OCI-LY3 (cell line): ENCODE data around the gene SLC22A4.

ENCODE experiments used
- H2AFZ ChIP-seq: fragments of 200-600, 300-600 bp; shearing (Covaris generic); 2 replicates; pipeline ENCODE4 v1.6.0; 2014; ENCODE audit warnings: antibody characterized with exemption, low read depth, low read length
- H3K27ac ChIP-seq: fragments of 200-600, 300-600 bp; sonication (generic); 2 replicates; pipeline ENCODE4 v1.5.1; 2014; ENCODE audit warnings: mild to moderate bottlenecking, low read length, moderate library complexity, mixed read lengths
- H3K27me3 ChIP-seq: fragments of 200-600, 300-600 bp; sonication (generic); 2 replicates; pipeline ENCODE4 v1.6.1; 2014; ENCODE audit warnings: low read depth, low read length, mixed read lengths
- H3K36me3 ChIP-seq: fragments of 200-600, 300-600 bp; sonication (generic); replicated peaks from 2 replicates; pipeline ENCODE3; 2014; ENCODE audit warnings: low read depth, low read length, mixed read lengths
- H3K4me1 ChIP-seq: fragments of 300-600, 200-600 bp; sonication (generic); 2 replicates; pipeline ENCODE4 v1.6.1; 2014; ENCODE audit warnings: low read length, mixed read lengths
- H3K4me2 ChIP-seq: fragments of 200-600, 300-600 bp; sonication (generic); 2 replicates; pipeline ENCODE4 v1.6.1; 2014; ENCODE audit warnings: low read length, mixed read lengths
- H3K4me3 ChIP-seq: fragments of 300-600, 200-600 bp; sonication (generic); 2 replicates; pipeline ENCODE4 v1.5.1; 2014; ENCODE audit warnings: antibody characterized with exemption, mild to moderate bottlenecking, low read length, moderate library complexity
- H3K79me2 ChIP-seq: fragments of 300-600, 200-600 bp; shearing (Covaris generic); 2 replicates; pipeline ENCODE4 v1.6.1; 2014; ENCODE audit warnings: mild to moderate bottlenecking, low read length, mixed read lengths
- H3K9ac ChIP-seq: fragments of 300-600, 200-600 bp; shearing (Covaris generic); 2 replicates; pipeline ENCODE4 v1.6.0; 2014; ENCODE audit warnings: mild to moderate bottlenecking, low read length, moderate library complexity
- H3K9me3 ChIP-seq: fragments of 200-600, 300-600 bp; shearing (Covaris generic); 2 replicates; pipeline ENCODE4 v1.6.1; 2014; ENCODE audit warnings: low read length, mixed read lengths; ENCODE audit not compliant: insufficient read depth
- H4K20me1 ChIP-seq: fragments of 200-600, 300-600 bp; sonication (generic); 2 replicates; pipeline ENCODE4 v1.6.1; 2016; ENCODE audit warnings: low read length, mixed read lengths; ENCODE audit not compliant: insufficient read depth
- CTCF ChIP-seq: fragments of 200-600, 300-600 bp; sonication (generic); IDR thresholded peaks from 2 replicates; pipeline ENCODE4 v1.5.1; 2014; ENCODE audit warnings: antibody characterized with exemption, low read length, low read depth
- EZH2phosphoT487 ChIP-seq: fragments of 200-600 bp; shearing (Covaris generic); IDR thresholded peaks from 2 replicates; pipeline ENCODE4 v1.6.1; 2018; ENCODE audit warnings: antibody characterized with exemption, mixed run types, low read depth

SLC22A4 gene

GRCh38 chr5:132369007-132369473, 74.8 kb downstream of the SLC22A4 start:
- Histone ChIP-seq H3K4me3 (peak overlapping the region; percentile 97), H4K20me1 (no peaks in the 10 kb centered on the region), H3K36me3 (no peaks in the 10 kb centered on the region), H3K4me2 (peak overlapping the region; percentile 96), H3K9ac (peak overlapping the region; percentile 74), H2AFZ (peak overlapping the region; percentile 94), H3K4me1 (peaks cover 4% of the 10 kb centered on the region; the same call in 1 of the 2 replicates), H3K9me3 (no peaks in the 10 kb centered on the region), H3K27me3 (no peaks in the 10 kb centered on the region), H3K79me2 (no peaks in the 10 kb centered on the region), H3K27ac (no peak overlapping the region)
- TF ChIP-seq CTCF (no peak), EZH2phosphoT487 (no peak)

GRCh38 chr5:132369474-132370180, 75.4 kb downstream of the SLC22A4 start, which contains the start of gene SLC22A5:
Gene SLC22A5 (plus strand): TSS chr5:132369710. CDS start chr5:132369973, 263 bp downstream.
- TF ChIP-seq CTCF = no peak
- TF ChIP-seq EZH2phosphoT487 = no peak
- Histone ChIP-seq H2AFZ (peak within 1 kb of the TSS; percentile 94), H3K9me3 (no peaks in the 10 kb centered on the region)

GRCh38 chr5:132370181-132370970, 76.2 kb downstream of the SLC22A4 start:
- Histone ChIP-seq H3K27ac (no peak overlapping the region), H3K27me3 (no peaks in the 10 kb centered on the region), H3K36me3 (no peaks in the 10 kb centered on the region), H2AFZ (peak overlapping the region; percentile 94), H3K9ac (peak overlapping the region; percentile 74), H3K4me2 (peak overlapping the region; percentile 96), H3K4me1 (peaks cover 4% of the 10 kb centered on the region; the same call in 1 of the 2 replicates), H3K4me3 (peak overlapping the region; percentile 97), H4K20me1 (no peaks in the 10 kb centered on the region), H3K79me2 (no peaks in the 10 kb centered on the region), H3K9me3 (no peaks in the 10 kb centered on the region)
- no peak for TF ChIP-seq EZH2phosphoT487
- no peak for TF ChIP-seq CTCF

More at GRCh38 chr5:132369474-132370180, 75.4 kb downstream of the SLC22A4 start, which contains the start of gene SLC22A5:
- H3K79me2 ChIP-seq = no peaks in the 10 kb centered on the region
- H3K27ac ChIP-seq = no peak within 1 kb of the TSS
- H3K36me3 ChIP-seq = no peaks in the 10 kb centered on the region
- H4K20me1 ChIP-seq = no peaks in the 10 kb centered on the region
- H3K4me3 ChIP-seq = peak within 1 kb of the TSS; percentile 97
- H3K27me3 ChIP-seq = no peaks in the 10 kb centered on the region
- peak within 1 kb of the TSS; percentile 96 for H3K4me2 ChIP-seq
- peak within 1 kb of the TSS; percentile 74 for H3K9ac ChIP-seq
- peaks cover 4% of the 10 kb centered on the region; the same call in 1 of the 2 replicates for H3K4me1 ChIP-seq
